ENCODE results near the gene HECW1. TPM values are rescaled to one million over a fixed set of nuclear protein-coding genes. Genes with fewer than 3 reads are reported as not detected.

The HECW1 gene
- total RNA-seq, 1 experiment from 2014 or later = 1.8 TPM

GRCh38 chr7:43575506-43575905 lies 463.1 kb downstream of the HECW1 start:
- Mint-ChIP-seq H3K4me1 (ENCODE audit: low read depth, unreplicated experiment) (peaks cover 12% of the 10 kb centered on the region), H3K27me3 (ENCODE audit: insufficient read depth, unreplicated experiment) (no peaks in the 10 kb centered on the region), H3K27ac (ENCODE audit: unreplicated experiment) (no peak overlapping the region), H3K4me3 (ENCODE audit: unreplicated experiment) (no peak overlapping the region), H3K36me3 (ENCODE audit: insufficient read depth, unreplicated experiment) (no peaks in the 10 kb centered on the region), H3K9me3 (ENCODE audit: unreplicated experiment) (no peaks in the 10 kb centered on the region)
- no peak for DNase-seq
- BruUV-seq (replicated peaks) = no TSS peak
- no peaks in the 10 kb centered on the region for H3K9me3 ChIP-seq
- POLR2A ChIA-PET = no interaction called here
- no peak overlapping the region for H3K4me3 ChIP-seq (ENCODE audit: low read depth, low read length)
- TF ChIP-seq, protein P1, sequence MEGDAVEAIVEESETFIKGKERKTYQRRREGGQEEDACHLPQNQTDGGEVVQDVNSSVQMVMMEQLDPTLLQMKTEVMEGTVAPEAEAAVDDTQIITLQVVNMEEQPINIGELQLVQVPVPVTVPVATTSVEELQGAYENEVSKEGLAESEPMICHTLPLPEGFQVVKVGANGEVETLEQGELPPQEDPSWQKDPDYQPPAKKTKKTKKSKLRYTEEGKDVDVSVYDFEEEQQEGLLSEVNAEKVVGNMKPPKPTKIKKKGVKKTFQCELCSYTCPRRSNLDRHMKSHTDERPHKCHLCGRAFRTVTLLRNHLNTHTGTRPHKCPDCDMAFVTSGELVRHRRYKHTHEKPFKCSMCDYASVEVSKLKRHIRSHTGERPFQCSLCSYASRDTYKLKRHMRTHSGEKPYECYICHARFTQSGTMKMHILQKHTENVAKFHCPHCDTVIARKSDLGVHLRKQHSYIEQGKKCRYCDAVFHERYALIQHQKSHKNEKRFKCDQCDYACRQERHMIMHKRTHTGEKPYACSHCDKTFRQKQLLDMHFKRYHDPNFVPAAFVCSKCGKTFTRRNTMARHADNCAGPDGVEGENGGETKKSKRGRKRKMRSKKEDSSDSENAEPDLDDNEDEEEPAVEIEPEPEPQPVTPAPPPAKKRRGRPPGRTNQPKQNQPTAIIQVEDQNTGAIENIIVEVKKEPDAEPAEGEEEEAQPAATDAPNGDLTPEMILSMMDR (IDR thresholded peaks at IDR 0.05; ENCODE audit: insufficient read depth in 1 of 2, low read depth in 1 of 2, low read length in 1 of 2, severe bottlenecking in 1 of 2, unreplicated experiment in 1 of 2) = no peak
- H3K4me1 ChIP-seq = peaks cover 14% of the 10 kb centered on the region
- CTCF ChIA-PET = interaction anchor here (0.6 kb wide), 1 partner anchor 332 kb away, joined by 3 read pairs; no protein-coding TSS in a partner anchor
- intact Hi-C loops (cut with micrococcal nuclease; ENCODE audit: unreplicated experiment) = no loop called here
- no peaks in the 10 kb centered on the region for H3K36me3 ChIP-seq (ENCODE audit: control insufficient read depth, insufficient read depth, low read length)
- H3K27me3 ChIP-seq (replicated peaks; ENCODE audit: control insufficient read depth, insufficient read depth, low read length) = no peaks in the 10 kb centered on the region

DNA sequence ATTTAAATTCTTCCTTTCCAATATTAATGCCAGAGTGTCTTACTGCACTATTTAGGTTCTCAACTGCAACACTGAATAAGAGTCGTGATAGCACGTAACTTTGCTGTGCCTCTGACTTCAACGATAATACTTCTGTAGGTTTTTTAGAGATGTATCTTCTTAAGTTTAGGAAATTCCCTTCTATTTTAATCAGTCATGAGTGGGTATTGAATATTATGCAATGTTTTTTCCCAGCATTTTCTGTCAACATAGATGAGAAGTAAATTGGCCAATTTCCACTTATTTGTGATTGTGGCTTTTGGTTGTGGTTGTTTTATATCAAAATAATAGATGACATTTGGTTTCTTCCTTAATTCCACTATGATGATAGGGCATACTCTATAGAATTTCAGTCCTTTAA lies 463.8 kb downstream of the HECW1 start:
- Mint-ChIP-seq H3K27ac (ENCODE audit: unreplicated experiment) (no peak overlapping the region), H3K27me3 (ENCODE audit: insufficient read depth, unreplicated experiment) (no peaks in the 10 kb centered on the region), H3K4me1 (ENCODE audit: low read depth, unreplicated experiment) (peaks cover 9% of the 10 kb centered on the region), H3K9me3 (ENCODE audit: unreplicated experiment) (no peaks in the 10 kb centered on the region), H3K36me3 (ENCODE audit: insufficient read depth, unreplicated experiment) (no peaks in the 10 kb centered on the region), H3K4me3 (ENCODE audit: unreplicated experiment) (no peak overlapping the region)
- ChIA-PET POLR2A (no interaction called here), CTCF (no interaction called here)
- Histone ChIP-seq H3K4me1 (peaks cover 14% of the 10 kb centered on the region), H3K9me3 (no peaks in the 10 kb centered on the region), H3K27me3 (replicated peaks; ENCODE audit: control insufficient read depth, insufficient read depth, low read length) (no peaks in the 10 kb centered on the region), H3K4me3 (ENCODE audit: low read depth, low read length) (no peak overlapping the region), H3K36me3 (ENCODE audit: control insufficient read depth, insufficient read depth, low read length) (no peaks in the 10 kb centered on the region)
- intact Hi-C loops (cut with micrococcal nuclease; ENCODE audit: unreplicated experiment) = no loop called here
- BruUV-seq (replicated peaks) = no TSS peak
- no peak for DNase-seq
- TF ChIP-seq, protein P1 (IDR thresholded peaks at IDR 0.05; ENCODE audit: insufficient read depth in 1 of 2, low read depth in 1 of 2, low read length in 1 of 2, severe bottlenecking in 1 of 2, unreplicated experiment in 1 of 2) = no peak

DNA sequence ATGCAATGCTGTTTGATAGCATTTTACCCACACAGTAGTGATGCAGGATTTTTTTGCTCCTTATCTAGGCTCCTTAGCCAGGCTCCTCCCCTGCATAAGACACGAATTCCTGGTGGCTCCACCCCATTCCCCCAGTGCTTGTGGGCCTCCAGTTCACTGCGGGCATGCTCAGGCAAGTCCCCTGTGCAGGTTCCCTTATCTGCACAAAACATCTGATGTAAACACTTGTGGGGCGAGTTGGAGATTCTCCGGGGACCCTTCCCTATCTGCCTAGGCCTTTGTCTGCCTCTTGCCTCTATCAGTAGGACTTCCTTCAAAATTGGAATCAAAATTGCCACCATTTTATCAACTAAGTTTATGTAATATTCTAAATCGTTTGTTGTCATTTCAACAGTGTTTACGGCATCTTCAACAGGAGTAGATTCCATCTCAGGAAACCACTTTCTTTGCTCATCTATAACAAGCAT lies 465.1 kb downstream of the HECW1 start:
- peak; percentile 72 to 89 for DNase-seq
- Histone ChIP-seq H3K4me3 (ENCODE audit: low read depth, low read length) (no peak overlapping the region), H3K36me3 (ENCODE audit: control insufficient read depth, insufficient read depth, low read length) (no peaks in the 10 kb centered on the region), H3K27me3 (replicated peaks; ENCODE audit: control insufficient read depth, insufficient read depth, low read length) (no peaks in the 10 kb centered on the region), H3K9me3 (no peaks in the 10 kb centered on the region), H3K4me1 (peaks cover 19% of the 10 kb centered on the region)
- no peaks in the 10 kb centered on the region for H3K9me3 Mint-ChIP-seq (ENCODE audit: unreplicated experiment)
- TF ChIP-seq, protein P1 (IDR thresholded peaks at IDR 0.05; ENCODE audit: insufficient read depth in 1 of 2, low read depth in 1 of 2, low read length in 1 of 2, severe bottlenecking in 1 of 2, unreplicated experiment in 1 of 2) = no peak
- H3K27ac Mint-ChIP-seq (ENCODE audit: unreplicated experiment) = no peak overlapping the region
- POLR2A ChIA-PET = no interaction called here
- BruUV-seq (replicated peaks) = no TSS peak
- H3K4me3 Mint-ChIP-seq (ENCODE audit: unreplicated experiment) = no peak overlapping the region
- H3K27me3 Mint-ChIP-seq (ENCODE audit: insufficient read depth, unreplicated experiment) = no peaks in the 10 kb centered on the region
- peaks cover 2% of the 10 kb centered on the region for H3K36me3 Mint-ChIP-seq (ENCODE audit: insufficient read depth, unreplicated experiment)
- H3K4me1 Mint-ChIP-seq (ENCODE audit: low read depth, unreplicated experiment) = peaks cover 17% of the 10 kb centered on the region
- intact Hi-C loops (cut with micrococcal nuclease; ENCODE audit: unreplicated experiment) = no loop called here
- CTCF ChIA-PET = no interaction called here
